ENCODE data around the gene DUSP11. TPM values are rescaled to one million over a fixed set of nuclear protein-coding genes. Genes with fewer than 3 reads are reported as not detected.

Gene DUSP11
- total RNA-seq, 1 experiment from 2014 or later, result 22.9 TPM

GRCh38 chr2:73827660-73828388 lies 47.9 kb upstream of the DUSP11 start (continued):
- TF ChIP-seq FOSL1 (IDR thresholded peaks at IDR 0.05; ENCODE audit: low read depth) (no peak), EZH2 (IDR thresholded peaks at IDR 0.05) (no peak)

- BruUV-seq (replicated peaks), result no TSS peak
- POLR2A ChIA-PET, result interaction anchor here (1.7 to 2.0 kb wide), 2 partner anchors 320 to 324 kb away, joined by 4 to 6 read pairs; partner anchors contain the start of gene BOLA3
Measured at GRCh38 chr2:73827018-73827417, 47.1 kb upstream of the DUSP11 start.

More at GRCh38 chr2:73827018-73827417, 47.1 kb upstream of the DUSP11 start:
- no peak for DNase-seq (ENCODE audit: low read depth, low spot score)
- Histone ChIP-seq H3K27me3 (ENCODE audit: insufficient read depth, low read length) (no peaks in the 10 kb centered on the region), H3K4me3 (replicated peaks in 1 of 2; ENCODE audit: low read depth in 1 of 2, low read length in 2 of 2) (no peak overlapping the region), H3K79me2 (ENCODE audit: insufficient read depth, low read length) (peaks cover 29% of the 10 kb centered on the region), H3K27ac (ENCODE audit: low read depth, low read length) (no peak overlapping the region), H3K36me3 (ENCODE audit: control insufficient read depth in 1 of 2, insufficient read depth in 2 of 2, low read length in 2 of 2) (peaks cover 0 to 10% of the 10 kb centered on the region in 2 experiments; a peak in 2 of 4 replicates), H3K9me3 (ENCODE audit: control insufficient read depth in 1 of 2, insufficient read depth in 1 of 2, low read depth in 1 of 2, low read length in 2 of 2) (no peaks in the 10 kb centered on the region), H4K20me1 (ENCODE audit: insufficient read depth) (no peaks in the 10 kb centered on the region), H3K4me1 (ENCODE audit: control insufficient read depth in 1 of 2, insufficient read depth in 2 of 2, low read length in 2 of 2) (peaks cover 11 to 26% of the 10 kb centered on the region in 2 experiments; a peak in 3 of 4 replicates), H3K9me2 (ENCODE audit: insufficient read depth) (no peaks in the 10 kb centered on the region), H3K4me2 (ENCODE audit: low read length) (0 out of 2 replicates have a peak overlapping the region, but pooled peaks have one; percentile 80), H3K9ac (ENCODE audit: low read length) (no peak overlapping the region), H2AFZ (ENCODE audit: low read depth, low read length, poor library complexity, severe bottlenecking) (no peak overlapping the region)
- peak; percentile 39; the same call in 1 of the 2 replicates for ATAC-seq
- TF ChIP-seq CTCF (IDR thresholded peaks at IDR 0.05 in 2 of 3, conservative IDR thresholded peaks at IDR 0.05 in 1 of 3; ENCODE audit: borderline replicate concordance in 1 of 3, insufficient read depth in 1 of 3, low read depth in 2 of 3, low read length in 2 of 3) (peak; percentile 52 to 71 (median 58); a peak in 5 of 6 replicates), RAD21 (IDR thresholded peaks at IDR 0.05; ENCODE audit: low read depth) (peak; percentile 58), POLR2A (IDR thresholded peaks at IDR 0.05; ENCODE audit: borderline replicate concordance, extremely low read depth, insufficient read depth, insufficient read length) (no peak)
- CTCF ChIA-PET, result interaction anchor here (0.7 to 2.8 kb wide), 23 partner anchors 11 to 705 kb away, joined by 3 to 39 read pairs (median 4); partner anchors contain the start of genes MOB1A and WBP1
- RAD21 ChIA-PET (ENCODE audit: low non-redundant PET in 1 of 2, low total read pairs in 2 of 2, uncharacterized antibody in 2 of 2, unreplicated experiment in 2 of 2), result interaction anchor here (0.5 to 0.9 kb wide), 2 partner anchors 324 to 352 kb away, joined by 3 to 6 read pairs; partner anchors contain the start of gene MOB1A (in 1 of the 2)
- intact Hi-C loops (cut with micrococcal nuclease), result no loop called here

Measured in HCT116 (cell line).